DOHH2 (cell line): ENCODE data around the gene ST6GAL1.
"Not testable (repeated sequence)": the region's sequence is repeated elsewhere in the genome, so short reads cannot be mapped to it uniquely, and the experiment has no call there.

Source experiments
- H3F3A ChIP-seq: fragments of 200-600 bp; sonication (generic), shearing (Covaris generic); 2 replicates; pipeline ENCODE4 v1.6.0; 2016; ENCODE audit warnings: antibody characterized with exemption, mild to moderate bottlenecking; ENCODE audit not compliant: control insufficient read depth, insufficient read depth
- H3K27ac ChIP-seq: fragments of 200-600 bp; sonication (generic); 2 replicates; pipeline ENCODE4 v1.5.1; 2014; ENCODE audit warnings: low read depth, mild to moderate bottlenecking, low read length, moderate library complexity
- H3K27me3 ChIP-seq: fragments of 200-600 bp; sonication (generic); 2 replicates; pipeline ENCODE4 v1.6.1; 2014; ENCODE audit warnings: mild to moderate bottlenecking, low read length, mixed read lengths; ENCODE audit not compliant: control insufficient read depth
- H3K36me3 ChIP-seq: fragments of 200-600 bp; sonication (generic); 2 replicates; pipeline ENCODE4 v1.6.1; 2014; ENCODE audit warnings: mild to moderate bottlenecking, low read length, moderate library complexity, mixed read lengths; ENCODE audit not compliant: control insufficient read depth
- H3K4me1 ChIP-seq: fragments of 200-600 bp; sonication (generic); 2 replicates; pipeline ENCODE4 v1.6.1; 2014; ENCODE audit warnings: mild to moderate bottlenecking, low read length, mixed read lengths; ENCODE audit not compliant: control insufficient read depth
- H3K4me2 ChIP-seq: fragments of 200-600 bp; sonication (generic); 2 replicates; pipeline ENCODE4 v1.6.0; 2014; ENCODE audit warnings: mild to moderate bottlenecking, low read length, moderate library complexity
- H3K4me3 ChIP-seq: fragments of 200-600 bp; sonication (generic); 2 replicates; pipeline ENCODE4 v1.5.1; 2014; ENCODE audit warnings: mild to moderate bottlenecking, low read length, mixed read lengths
- H3K79me2 ChIP-seq: fragments of 200-600 bp; sonication (generic); 2 replicates; pipeline ENCODE4 v1.6.1; 2014; ENCODE audit warnings: mild to moderate bottlenecking, low read length, mixed read lengths; ENCODE audit not compliant: control insufficient read depth
- H3K9me2 ChIP-seq: fragments of 200-600 bp; sonication (generic); replicated peaks from 2 replicates; pipeline ENCODE4 v1.6.1; 2014; ENCODE audit warnings: mild to moderate bottlenecking, low read length, mixed read lengths; ENCODE audit not compliant: control insufficient read depth
- H3K9me3 ChIP-seq: fragments of 200-600 bp; sonication (generic); 2 replicates; pipeline ENCODE4 v1.6.1; 2014; ENCODE audit warnings: antibody characterized with exemption, low read length, mixed read lengths; ENCODE audit not compliant: control insufficient read depth, insufficient read depth
- H4K20me1 ChIP-seq: fragments of 200-600 bp; sonication (generic); 2 replicates; pipeline ENCODE4 v1.6.0; 2014; ENCODE audit warnings: low read depth, mild to moderate bottlenecking, antibody characterized with exemption, low read length, moderate library complexity; ENCODE audit not compliant: control insufficient read depth, insufficient read depth
- CTCF ChIP-seq: fragments of 200-600 bp; sonication (generic); IDR thresholded peaks from one replicate; pipeline ENCODE4 v1.5.1; 2014; ENCODE audit warnings: antibody characterized with exemption, mild to moderate bottlenecking, low read depth, low read length; ENCODE audit not compliant: poor library complexity, severe bottlenecking
- EZH2phosphoT487 ChIP-seq: fragments of 200-600 bp; sonication (generic); IDR thresholded peaks from 2 replicates; pipeline ENCODE4 v1.6.1; 2017; ENCODE audit warnings: borderline replicate concordance, mild to moderate bottlenecking, antibody characterized with exemption, low read length, moderate library complexity, mixed read lengths

ST6GAL1 gene

GRCh38 chr3:186989429-186989828, 59.1 kb downstream of the ST6GAL1 start:
- H3K36me3 ChIP-seq = peaks cover 52% of the 10 kb centered on the region
- H3K4me2 ChIP-seq = peak overlapping the region; percentile 76
- no peaks in the 10 kb centered on the region for H3K27me3 ChIP-seq
- H4K20me1 ChIP-seq = no peaks in the 10 kb centered on the region
- peak overlapping the region; percentile 25 for H3K4me3 ChIP-seq
- TF ChIP-seq EZH2phosphoT487 = no peak
- TF ChIP-seq CTCF = no peak
- H3K4me1 ChIP-seq = peaks cover 97% of the 10 kb centered on the region
- H3K9me2 ChIP-seq = no peaks in the 10 kb centered on the region
- H3K79me2 ChIP-seq = peaks cover 72% of the 10 kb centered on the region
- peaks cover 46% of the 10 kb centered on the region for H3F3A ChIP-seq
- H3K9me3 ChIP-seq = no peaks in the 10 kb centered on the region
- H3K27ac ChIP-seq = peak overlapping the region; percentile 95

GRCh38 chr3:186990277-186990676, 60.0 kb downstream of the ST6GAL1 start:
- Histone ChIP-seq H3K4me3 (no peak overlapping the region; the same call in 1 of the 2 replicates), H4K20me1 (no peaks in the 10 kb centered on the region), H3K36me3 (peaks cover 52% of the 10 kb centered on the region), H3K27me3 (no peaks in the 10 kb centered on the region), H3K27ac (peak overlapping the region; percentile 95), H3K9me3 (no peaks in the 10 kb centered on the region), H3F3A (peaks cover 50% of the 10 kb centered on the region), H3K4me1 (peaks cover 100% of the 10 kb centered on the region), H3K79me2 (peaks cover 79% of the 10 kb centered on the region), H3K9me2 (no peaks in the 10 kb centered on the region), H3K4me2 (peak overlapping the region; percentile 76)
- TF ChIP-seq CTCF (no peak), EZH2phosphoT487 (no peak)

- no peak for TF ChIP-seq EZH2phosphoT487
- TF ChIP-seq CTCF = no peak
- H3K4me2 ChIP-seq = peak overlapping the region; percentile 76
- H3K27me3 ChIP-seq = no peaks in the 10 kb centered on the region
- peak overlapping the region; percentile 53 for H3K4me3 ChIP-seq
- no peaks in the 10 kb centered on the region for H3K9me3 ChIP-seq
- peak overlapping the region; percentile 95 for H3K27ac ChIP-seq
- peaks cover 52% of the 10 kb centered on the region for H3K36me3 ChIP-seq
- peaks cover 75% of the 10 kb centered on the region for H3K79me2 ChIP-seq
- peaks cover 99% of the 10 kb centered on the region for H3K4me1 ChIP-seq
- peaks cover 51% of the 10 kb centered on the region for H3F3A ChIP-seq
- H4K20me1 ChIP-seq = no peaks in the 10 kb centered on the region
- H3K9me2 ChIP-seq = no peaks in the 10 kb centered on the region
Measured at GRCh38 chr3:186990878-186991308, 60.6 kb downstream of the ST6GAL1 start.

- peaks cover 80% of the 10 kb centered on the region for H3K79me2 ChIP-seq
- H3K27me3 ChIP-seq = no peaks in the 10 kb centered on the region
- H3K9me2 ChIP-seq = no peaks in the 10 kb centered on the region
- H3K4me3 ChIP-seq = peak overlapping the region; percentile 53
- peak overlapping the region; percentile 76 for H3K4me2 ChIP-seq
- H3K36me3 ChIP-seq = peaks cover 51% of the 10 kb centered on the region
- peaks cover 56% of the 10 kb centered on the region for H3F3A ChIP-seq
- peak overlapping the region; percentile 95 for H3K27ac ChIP-seq
- no peak for TF ChIP-seq CTCF
- no peak for TF ChIP-seq EZH2phosphoT487
- H3K4me1 ChIP-seq = peaks cover 99% of the 10 kb centered on the region
- no peaks in the 10 kb centered on the region for H3K9me3 ChIP-seq
- no peaks in the 10 kb centered on the region for H4K20me1 ChIP-seq
Measured at GRCh38 chr3:186991470-186991869, 61.1 kb downstream of the ST6GAL1 start.

- peaks cover 63% of the 10 kb centered on the region for H3F3A ChIP-seq
- H3K4me1 ChIP-seq = peaks cover 99% of the 10 kb centered on the region
- H3K27ac ChIP-seq = peak overlapping the region; percentile 95
- peak overlapping the region; percentile 53 for H3K4me3 ChIP-seq
- peaks cover 86% of the 10 kb centered on the region for H3K79me2 ChIP-seq
- H3K4me2 ChIP-seq = peak overlapping the region; percentile 76
- not testable (repeated sequence) for H3K27me3 ChIP-seq, H3K9me2 ChIP-seq, H3K9me3 ChIP-seq, H4K20me1 ChIP-seq
- peaks cover 56% of the 10 kb centered on the region for H3K36me3 ChIP-seq
Measured at GRCh38 chr3:186992096-186992495, 61.8 kb downstream of the ST6GAL1 start.
